Lower leg skin (tissue), 3 donors: ENCODE measurements around the gene KRT2.

ENCODE experiments used
- CTCF ChIP-seq, 3 donors: fragments of 450-650 bp; IDR thresholded peaks; one replicate each; pipeline ENCODE4 v1.5.1; 2016; ENCODE audit warnings: antibody characterized with exemption in 3 of 3, mild to moderate bottlenecking in 3 of 3, moderate library complexity in 2 of 3
- POLR2A ChIP-seq, 2 donors: fragments of 450-650 bp; IDR thresholded peaks; one replicate each; pipeline ENCODE4 v1.6.1; 2016 to 2017; ENCODE audit warnings: antibody characterized with exemption in 2 of 2, mild to moderate bottlenecking in 1 of 2, moderate library complexity in 1 of 2

GRCh38 chr12:52600941-52601481, 51.0 kb downstream of the KRT2 start, which contains the start of gene KRT72:
- TF ChIP-seq CTCF (IDR thresholded peaks at IDR 0.05) (no peak), POLR2A (IDR thresholded peaks at IDR 0.05) (no peak)
